ENCODE measurements around the gene REM2. TPM values are rescaled to one million over a fixed set of nuclear protein-coding genes. Genes with fewer than 3 reads are reported as not detected.
"Not testable (repeated sequence)": the region's sequence is repeated elsewhere in the genome, so short reads cannot be mapped to it uniquely, and the experiment has no call there.

Gene REM2
- total and polyA plus RNA-seq, 5 donors: 0.07 to 0.25 TPM; not detected in 3

DNA sequence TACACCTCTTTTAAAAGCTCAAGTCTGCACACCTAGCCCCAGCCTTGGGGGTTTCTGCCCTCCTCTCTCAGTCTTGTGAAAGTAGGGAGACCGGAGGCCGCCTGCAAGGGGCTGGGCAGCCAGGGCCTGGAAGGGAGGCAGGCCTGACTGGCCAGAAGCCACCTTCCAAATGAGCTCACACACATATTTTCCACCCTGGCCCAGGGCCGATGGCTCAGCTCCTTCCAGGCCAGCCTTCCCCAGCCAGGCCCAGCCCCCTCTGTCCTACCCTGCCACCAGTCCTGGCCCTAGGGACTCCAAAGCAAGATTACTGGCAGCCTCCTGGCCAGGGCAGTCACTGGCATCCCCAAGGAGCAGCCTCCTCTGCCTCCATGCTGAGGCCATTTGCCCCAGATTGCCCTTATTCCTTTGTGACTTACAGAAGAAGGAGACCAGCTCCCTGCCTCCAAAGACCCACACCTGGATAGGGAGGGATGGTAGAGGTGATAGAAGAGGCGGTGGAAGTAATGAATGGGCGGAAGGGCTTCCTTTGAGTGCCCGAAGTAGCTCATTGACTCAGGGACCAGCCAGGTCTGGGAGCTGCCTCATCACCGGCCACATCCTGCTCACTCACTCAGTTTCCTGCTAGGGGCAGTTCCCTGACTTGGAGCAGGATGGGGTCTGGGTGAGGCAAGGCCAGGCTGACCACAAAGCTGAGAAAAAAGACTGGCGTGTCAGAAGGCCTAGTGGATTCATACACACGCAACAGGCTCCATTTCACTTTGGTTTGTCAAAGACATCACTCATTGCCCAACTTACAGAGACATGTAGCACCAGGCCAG lies 31.9 kb upstream of the REM2 start:
- Histone ChIP-seq H3K27me3 (ENCODE audit: control insufficient read depth, insufficient read depth) (no peaks in the 10 kb centered on the region), H3K4me1 (ENCODE audit: control insufficient read depth, insufficient read depth, low read length) (peaks cover 25% of the 10 kb centered on the region), H3K4me3 (ENCODE audit: low read length) (no peak overlapping the region), H3K27ac (ENCODE audit: low read length) (peak overlapping the region; percentile 82), H3K9me3 (ENCODE audit: control insufficient read depth, low read length) (no peaks in the 10 kb centered on the region)
- WGBS: 36% methylated on average over 9 of the region's 9 CpGs
- intact Hi-C loops (cut with DNase I): loop anchor here in 3 of 4 donors (1.0 to 10.0 kb wide), 5 partner anchors 28 to 466 kb away; no protein-coding TSS in a partner anchor
- DNase-seq: peak; percentile 95 to 98 (median 97)
- peak; percentile 82 to 86 for ATAC-seq

DNA sequence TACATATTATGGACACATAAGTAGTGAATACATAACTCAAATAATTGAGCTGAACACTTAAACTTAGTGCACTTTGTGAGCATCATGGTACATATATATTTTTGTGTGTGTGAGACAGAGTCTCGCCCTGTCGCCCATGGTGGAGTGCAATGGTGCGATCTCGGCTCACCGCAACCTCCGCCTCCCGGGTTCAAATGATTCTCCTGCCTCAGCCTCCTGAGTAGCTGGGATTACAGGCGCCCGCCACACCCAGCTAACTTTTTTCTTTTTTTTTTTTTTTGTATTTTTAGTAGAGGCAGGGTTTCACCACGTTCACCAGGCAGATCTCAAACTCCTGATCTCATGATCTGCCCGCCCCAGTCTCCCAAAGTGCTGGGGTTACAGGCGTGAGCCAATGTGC lies 30.8 kb upstream of the REM2 start:
- H3K4me1 ChIP-seq (ENCODE audit: control insufficient read depth, insufficient read depth, low read length): peaks cover 25% of the 10 kb centered on the region
- not testable (repeated sequence) for DNase-seq; H3K27me3 ChIP-seq (ENCODE audit: control insufficient read depth, insufficient read depth); H3K9me3 ChIP-seq (ENCODE audit: control insufficient read depth, low read length); ATAC-seq; H3K27ac ChIP-seq (ENCODE audit: low read length); H3K4me3 ChIP-seq (ENCODE audit: low read length)
- 85% methylated on average over 11 of the region's 12 CpGs for WGBS
- intact Hi-C loops (cut with DNase I): loop anchor here (2.0 to 10.0 kb wide), 5 partner anchors 29 to 467 kb away; no protein-coding TSS in a partner anchor

DNA sequence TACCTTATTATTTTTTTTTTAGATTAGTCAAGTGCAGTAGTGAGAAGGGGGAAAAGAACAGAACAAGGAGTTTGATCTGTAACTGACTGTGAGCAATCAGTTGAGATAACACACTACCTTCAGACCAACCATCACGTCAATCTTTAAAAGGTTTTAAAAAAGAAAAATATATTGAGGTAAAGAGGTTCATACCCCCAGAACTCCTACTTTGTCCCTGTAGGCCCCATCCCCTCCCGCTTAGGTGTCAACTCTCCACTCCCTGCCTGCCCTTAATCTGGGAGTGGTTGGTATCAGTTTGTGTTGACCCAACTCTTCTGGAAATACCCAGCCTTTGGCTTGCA lies 30.5 kb upstream of the REM2 start:
- DNase-seq (no peak), ATAC-seq (no peak)
- H3K27ac ChIP-seq (ENCODE audit: low read length): no peak overlapping the region
- 80% methylated on average over 2 of the region's 2 CpGs for WGBS
- intact Hi-C loops (cut with DNase I): loop anchor here (2.0 to 10.0 kb wide), 5 partner anchors 30 to 468 kb away; no protein-coding TSS in a partner anchor
- H3K27me3 ChIP-seq (ENCODE audit: control insufficient read depth, insufficient read depth): no peaks in the 10 kb centered on the region
- no peaks in the 10 kb centered on the region for H3K9me3 ChIP-seq (ENCODE audit: control insufficient read depth, low read length)
- H3K4me3 ChIP-seq (ENCODE audit: low read length): no peak overlapping the region
- peaks cover 25% of the 10 kb centered on the region for H3K4me1 ChIP-seq (ENCODE audit: control insufficient read depth, insufficient read depth, low read length)

DNA sequence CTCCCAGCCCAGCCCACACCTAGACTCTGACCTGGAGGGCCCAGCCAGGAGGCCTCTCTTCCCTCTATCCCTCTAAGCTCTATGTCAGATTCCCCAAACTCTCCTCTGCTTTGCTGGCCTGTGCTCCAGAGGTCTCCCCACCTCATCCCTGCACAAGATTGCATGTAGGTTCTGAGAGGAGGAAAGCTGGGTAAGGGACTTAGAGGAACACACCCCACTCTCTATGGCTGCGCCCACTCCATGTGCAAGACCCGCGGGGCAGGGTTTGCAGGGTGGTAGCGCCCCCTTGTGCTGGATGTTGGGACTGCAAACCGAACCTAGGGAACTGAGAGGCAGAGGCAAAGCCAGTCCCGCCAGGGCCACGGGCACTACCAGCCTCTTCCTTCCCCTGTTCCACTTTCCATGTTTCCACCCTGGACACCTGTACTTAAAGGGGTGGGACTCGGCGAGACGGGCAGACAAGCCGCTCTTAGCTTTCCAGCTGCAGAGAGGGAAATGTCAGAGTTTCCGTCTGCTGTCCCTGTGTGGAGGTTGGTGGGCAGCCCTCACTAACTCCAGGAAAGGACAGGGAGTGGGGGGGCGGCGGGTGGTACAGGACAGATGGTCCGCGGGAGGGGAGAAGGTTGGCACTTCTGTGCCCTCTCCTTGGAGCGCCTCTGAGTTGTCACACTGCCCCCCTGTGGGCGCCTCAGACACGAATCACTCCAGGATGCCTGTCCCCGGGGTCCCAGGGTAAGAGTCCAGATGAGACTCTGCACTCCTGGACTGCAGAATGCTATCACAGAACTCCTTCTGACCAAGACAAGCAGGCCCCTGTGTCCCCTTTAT lies 29.9 kb upstream of the REM2 start:
- H3K27ac ChIP-seq (ENCODE audit: low read length): no peak overlapping the region
- DNase-seq (peak; percentile 85 to 96 (median 96)), ATAC-seq (peak; percentile 46 to 58)
- no peaks in the 10 kb centered on the region for H3K27me3 ChIP-seq (ENCODE audit: control insufficient read depth, insufficient read depth)
- intact Hi-C loops (cut with DNase I): loop anchor here (2.0 to 10.0 kb wide), 5 partner anchors 30 to 468 kb away; no protein-coding TSS in a partner anchor
- H3K4me3 ChIP-seq (ENCODE audit: low read length): peak overlapping the region; percentile 46
- H3K4me1 ChIP-seq (ENCODE audit: control insufficient read depth, insufficient read depth, low read length): peaks cover 21% of the 10 kb centered on the region
- WGBS: 2% methylated on average over 20 of the region's 20 CpGs
- H3K9me3 ChIP-seq (ENCODE audit: control insufficient read depth, low read length): no peaks in the 10 kb centered on the region

DNA sequence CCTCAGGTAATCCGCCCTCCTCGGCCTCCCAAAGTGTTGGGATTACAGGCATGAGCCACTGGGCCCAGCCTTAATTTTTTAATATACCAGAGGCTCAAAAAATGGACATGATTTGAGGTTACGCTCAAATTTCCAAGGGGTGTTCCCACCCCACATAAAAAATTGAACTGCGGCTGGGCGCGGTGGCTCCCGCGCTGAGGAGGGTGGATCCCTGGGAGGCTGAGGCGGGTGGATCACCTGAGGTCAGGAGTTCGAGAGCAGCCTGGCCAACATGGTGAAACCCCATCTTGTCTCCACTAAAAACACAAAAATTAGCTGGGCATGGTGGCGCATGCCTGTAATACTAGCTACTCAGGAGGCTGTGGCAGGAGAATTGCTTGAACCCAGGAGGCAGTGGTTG lies 28.7 kb upstream of the REM2 start:
- 98% methylated on average over 11 of the region's 11 CpGs for WGBS
- not testable (repeated sequence) for H3K27ac ChIP-seq (ENCODE audit: low read length); H3K4me3 ChIP-seq (ENCODE audit: low read length); H3K27me3 ChIP-seq (ENCODE audit: control insufficient read depth, insufficient read depth); H3K9me3 ChIP-seq (ENCODE audit: control insufficient read depth, low read length); ATAC-seq; DNase-seq
- intact Hi-C loops (cut with DNase I): loop anchor here in 3 of 4 donors (5.0 to 10.0 kb wide), 4 partner anchors 199 to 469 kb away; no protein-coding TSS in a partner anchor
- H3K4me1 ChIP-seq (ENCODE audit: control insufficient read depth, insufficient read depth, low read length): peaks cover 13% of the 10 kb centered on the region

DNA sequence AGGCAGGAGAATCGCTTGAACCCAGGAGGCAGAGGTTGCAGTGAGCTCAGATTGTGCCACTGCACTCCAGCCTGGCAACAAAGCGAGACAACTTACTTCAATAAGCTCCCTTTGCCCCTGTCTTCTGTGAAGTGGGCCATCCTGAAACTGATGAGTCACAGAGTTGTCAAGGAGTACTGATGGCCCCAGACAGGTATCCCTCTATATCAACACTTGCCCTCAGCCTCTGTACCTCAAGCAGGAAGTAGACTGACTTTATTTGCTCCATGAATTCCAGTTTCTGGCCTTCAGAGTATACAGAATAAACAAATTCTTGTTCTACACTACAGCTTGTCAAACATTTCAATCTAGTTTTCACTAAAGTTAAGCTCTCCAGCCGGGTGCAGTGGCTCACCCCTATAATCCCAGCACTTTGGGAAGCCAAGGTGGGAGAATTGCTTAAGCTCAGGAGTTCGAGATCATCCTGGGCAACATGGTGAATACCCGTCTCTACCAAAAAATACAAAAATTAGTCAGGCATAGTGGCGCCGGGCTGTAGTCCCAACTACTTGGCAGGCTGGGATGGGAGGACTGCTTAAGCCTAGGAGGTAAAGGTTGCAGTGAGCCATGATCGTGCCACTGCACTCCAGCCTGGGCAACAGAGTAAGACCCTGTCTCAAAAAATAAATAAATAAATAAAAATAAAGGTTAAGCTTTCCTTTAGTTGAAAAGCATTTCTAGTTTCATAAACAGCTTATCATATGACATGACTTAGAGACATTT lies 27.9 kb upstream of the REM2 start:
- ATAC-seq: no peak
- Histone ChIP-seq H3K4me3 (ENCODE audit: low read length) (no peak overlapping the region), H3K27me3 (ENCODE audit: control insufficient read depth, insufficient read depth) (no peaks in the 10 kb centered on the region), H3K27ac (ENCODE audit: low read length) (no peak overlapping the region), H3K9me3 (ENCODE audit: control insufficient read depth, low read length) (no peaks in the 10 kb centered on the region), H3K4me1 (ENCODE audit: control insufficient read depth, insufficient read depth, low read length) (peaks cover 10% of the 10 kb centered on the region)
- WGBS: 94% methylated on average over 8 of the region's 8 CpGs
- intact Hi-C loops (cut with DNase I): loop anchor here in 3 of 4 donors (5.0 to 10.0 kb wide), 4 partner anchors 200 to 470 kb away; no protein-coding TSS in a partner anchor
- no peak for DNase-seq

DNA sequence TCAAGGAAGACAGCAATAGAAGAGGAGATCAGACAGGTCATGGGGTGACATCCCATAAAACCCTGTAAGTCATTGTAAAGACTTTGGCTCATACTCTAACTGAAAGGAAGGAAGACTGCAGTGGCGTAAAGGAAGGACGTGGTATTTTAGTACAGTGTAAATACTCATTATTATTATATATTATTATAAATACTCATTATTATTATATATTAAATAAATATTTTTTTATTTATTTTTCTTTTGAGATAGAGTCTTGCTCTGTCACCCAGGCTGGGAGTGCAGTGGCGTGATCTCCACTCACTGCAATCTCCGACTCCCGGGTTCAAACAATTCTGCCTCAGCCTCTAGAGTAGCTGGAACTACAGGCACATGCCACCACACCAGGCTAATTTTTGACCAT lies 26.6 kb upstream of the REM2 start:
- Histone ChIP-seq H3K4me3 (ENCODE audit: low read length) (no peak overlapping the region), H3K9me3 (ENCODE audit: control insufficient read depth, low read length) (no peaks in the 10 kb centered on the region), H3K27me3 (ENCODE audit: control insufficient read depth, insufficient read depth) (no peaks in the 10 kb centered on the region), H3K27ac (ENCODE audit: low read length) (no peak overlapping the region), H3K4me1 (ENCODE audit: control insufficient read depth, insufficient read depth, low read length) (peaks cover under 1% of the 10 kb centered on the region)
- no peak for DNase-seq
- whole genome bisulfite sequencing: 95% methylated on average over 5 of the region's 5 CpGs
- intact Hi-C loops (cut with DNase I): loop anchor here in 2 of 4 donors (10.0 kb wide), 3 partner anchors 202 to 472 kb away; no protein-coding TSS in a partner anchor
- ATAC-seq: no peak

DNA sequence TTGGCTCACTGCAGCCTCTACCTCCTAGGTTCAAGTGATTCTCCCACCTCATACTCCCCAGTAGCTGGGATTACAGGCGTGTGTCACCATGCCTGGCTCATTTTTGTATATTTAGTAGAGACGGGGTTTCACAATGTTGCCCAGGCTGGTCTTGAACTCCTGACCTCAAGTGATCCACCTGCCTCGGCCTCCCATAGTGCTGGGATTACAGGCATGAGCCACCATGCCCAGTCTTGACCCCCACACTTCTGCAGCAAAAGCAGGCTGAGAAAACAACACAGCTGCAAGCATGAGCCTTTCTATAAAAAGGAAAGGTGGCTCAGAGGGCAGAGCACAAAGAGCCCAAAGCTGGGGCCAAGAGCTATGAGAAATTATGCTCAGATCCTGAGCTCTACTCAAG lies 22.6 kb upstream of the REM2 start:
- H3K27ac ChIP-seq (ENCODE audit: low read length); H3K4me1 ChIP-seq (ENCODE audit: control insufficient read depth, insufficient read depth, low read length); H3K27me3 ChIP-seq (ENCODE audit: control insufficient read depth, insufficient read depth); intact Hi-C loops (cut with DNase I); H3K9me3 ChIP-seq (ENCODE audit: control insufficient read depth, low read length); DNase-seq; ATAC-seq; H3K4me3 ChIP-seq (ENCODE audit: low read length): not testable (repeated sequence)
- 87% methylated on average over 3 of the region's 3 CpGs for WGBS

DNA sequence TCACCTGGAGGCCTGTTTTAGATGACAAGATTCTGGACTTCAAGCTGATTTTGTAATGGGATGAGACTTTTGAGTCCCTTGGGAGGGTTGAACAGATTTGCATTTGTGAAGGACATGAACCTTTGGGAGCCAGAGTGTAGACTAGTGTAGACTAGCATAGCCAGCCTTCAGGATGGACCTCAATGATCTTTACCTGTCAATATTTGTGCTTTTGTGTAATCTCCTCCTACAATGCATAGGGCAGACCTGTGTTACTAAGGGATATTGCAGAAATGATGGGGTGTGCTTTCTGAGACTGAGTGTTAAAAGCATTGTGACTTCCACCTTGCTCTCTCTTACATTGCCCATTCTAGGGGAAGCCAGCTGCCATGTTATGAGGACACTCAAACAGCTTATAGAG lies 21.4 kb upstream of the REM2 start:
- no peaks in the 10 kb centered on the region for H3K9me3 ChIP-seq (ENCODE audit: control insufficient read depth, low read length)
- H3K4me1 ChIP-seq (ENCODE audit: control insufficient read depth, insufficient read depth, low read length): no peaks in the 10 kb centered on the region
- no peaks in the 10 kb centered on the region for H3K27me3 ChIP-seq (ENCODE audit: control insufficient read depth, insufficient read depth)
- H3K27ac ChIP-seq (ENCODE audit: low read length): no peak overlapping the region
- DNase-seq (no peak), ATAC-seq (no peak)
- H3K4me3 ChIP-seq (ENCODE audit: low read length): no peak overlapping the region
- intact Hi-C loops (cut with DNase I): no loop called here

DNA sequence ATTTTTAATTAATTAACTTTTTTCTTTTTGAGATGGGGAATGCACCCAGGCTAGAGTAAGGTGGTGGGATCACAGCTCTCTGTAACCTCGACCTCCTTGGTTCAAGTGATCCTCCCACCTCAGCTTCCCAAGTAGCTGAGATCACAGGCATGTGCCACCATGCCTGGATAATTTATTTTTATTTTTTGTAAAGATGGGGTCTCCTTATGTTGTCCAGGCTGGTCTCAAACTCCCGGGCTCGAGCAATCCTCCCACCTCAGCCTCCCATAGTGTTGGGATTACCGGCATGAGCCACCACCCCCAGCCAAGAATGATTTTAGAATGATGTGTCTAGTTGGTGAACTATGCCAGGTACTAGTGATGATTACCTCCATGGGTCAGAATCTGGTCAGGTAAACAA lies 18.0 kb upstream of the REM2 start:
- WGBS: 81% methylated on average over 4 of the region's 4 CpGs
- Histone ChIP-seq H3K27ac (ENCODE audit: low read length) (no peak overlapping the region), H3K4me1 (ENCODE audit: control insufficient read depth, insufficient read depth, low read length) (no peaks in the 10 kb centered on the region), H3K27me3 (ENCODE audit: control insufficient read depth, insufficient read depth) (no peaks in the 10 kb centered on the region), H3K9me3 (ENCODE audit: control insufficient read depth, low read length) (no peaks in the 10 kb centered on the region), H3K4me3 (ENCODE audit: low read length) (no peak overlapping the region)
- intact Hi-C loops (cut with DNase I): no loop called here
- DNase-seq: no peak
- no peak for ATAC-seq
